Activated CD4-positive, alpha-beta T cell treated with anti-CD3 and anti-CD28 coated beads, Interleukin-2, amount 50 U/mL, for 16 hours (primary cell): ENCODE results near the gene BCAN.
A peak's percentile ranks its signal among the peaks of the same experiment; 100 is the strongest.

Experiments
- DNase-seq: peaks from one replicate; pipeline ENCODE4 v3.0.0-alpha.2; 2020

The BCAN gene

DNA sequence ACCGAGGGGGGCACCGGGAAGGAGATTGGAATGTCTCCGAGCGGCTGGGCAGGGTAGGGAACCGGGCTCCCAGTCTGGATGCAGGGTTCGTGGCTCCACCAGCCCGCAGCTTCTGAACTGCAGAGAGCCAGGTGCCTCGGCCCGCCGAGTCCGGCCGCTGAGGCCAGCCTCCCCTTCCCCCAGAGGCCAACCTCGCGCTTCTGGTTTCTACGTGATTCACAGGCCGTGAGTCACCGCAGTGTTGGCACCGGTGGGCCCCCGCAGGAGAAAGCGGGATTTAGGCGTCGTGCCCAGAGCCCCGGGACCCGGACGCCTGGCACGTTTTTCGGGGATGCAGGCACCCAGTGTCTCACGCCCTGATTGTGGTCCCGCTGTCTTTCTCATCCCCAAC, 63.0 kb downstream of the BCAN start:
- no peak for DNase-seq

DNA sequence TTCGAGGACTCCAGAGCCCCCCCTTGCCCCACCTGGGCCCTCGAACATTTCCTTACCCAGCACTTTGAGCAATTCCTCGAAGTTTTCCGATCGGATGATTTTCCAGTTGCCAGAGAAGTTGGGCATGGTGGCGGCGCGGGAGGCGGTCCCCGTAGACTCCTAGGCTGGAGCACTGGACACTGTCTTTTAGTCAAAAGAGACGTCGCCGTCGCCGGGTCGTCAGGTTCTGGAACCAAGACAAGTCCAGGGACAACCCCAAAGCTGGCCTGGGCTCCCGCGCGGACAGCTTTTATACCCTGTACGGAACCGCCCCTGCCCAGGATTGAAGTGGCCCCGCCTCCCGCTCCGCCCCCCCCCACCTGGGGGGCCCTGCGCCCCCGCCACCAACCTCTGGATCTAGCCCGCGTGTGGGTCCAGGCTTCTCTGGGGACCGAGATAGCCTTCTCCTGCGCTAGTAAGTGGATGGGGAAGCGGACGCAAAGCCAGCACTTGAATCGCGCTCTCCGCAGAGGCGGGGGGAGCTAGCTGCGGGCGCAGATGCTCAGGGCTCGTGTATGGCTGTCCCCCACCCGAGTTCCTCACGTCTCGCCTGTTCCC, 63.5 kb downstream of the BCAN start, which contains the start of gene CRABP2:
TSS of gene CRABP2 (minus strand) at position 263 of the 597 bp plus-strand sequence. CDS start at position 126, 137 bp downstream.
- no peak for DNase-seq

DNA sequence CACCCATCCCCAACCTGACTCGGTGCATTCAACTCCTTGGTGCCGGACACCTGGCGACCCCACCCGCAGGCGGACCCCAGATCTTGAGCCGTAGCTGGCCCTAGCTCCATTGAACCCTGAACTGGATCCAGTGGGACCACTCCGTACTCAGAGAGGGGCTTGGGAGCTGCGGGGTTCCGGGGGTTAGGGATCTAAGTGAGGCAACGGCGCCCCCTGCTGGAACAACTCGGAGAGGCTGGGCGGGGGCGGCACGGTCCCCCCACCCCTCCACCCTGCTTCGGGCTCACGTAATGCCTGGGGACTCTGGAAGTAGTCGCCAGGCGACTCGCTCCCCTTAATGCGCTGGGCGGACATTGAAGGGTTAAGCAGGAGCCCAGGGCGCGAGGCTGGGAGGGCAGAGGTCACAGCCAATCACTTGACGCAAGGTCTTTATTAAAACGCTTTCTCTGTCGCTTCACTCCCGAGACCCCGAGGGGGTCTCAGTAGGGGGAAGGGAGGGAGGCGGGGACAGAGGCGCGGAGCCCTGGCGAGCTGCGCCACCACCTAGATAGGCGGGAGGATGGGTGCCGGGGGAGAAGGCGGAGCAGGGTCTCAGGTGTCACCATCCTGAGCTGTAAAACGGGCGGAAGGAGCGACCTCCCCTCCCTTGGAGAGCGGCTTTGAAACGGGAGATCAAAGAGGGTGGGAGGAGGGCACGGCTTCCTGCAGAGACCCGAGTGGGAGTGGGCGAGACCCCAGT, 64.2 kb downstream of the BCAN start:
- DNase-seq, result peak; percentile 55

DNA sequence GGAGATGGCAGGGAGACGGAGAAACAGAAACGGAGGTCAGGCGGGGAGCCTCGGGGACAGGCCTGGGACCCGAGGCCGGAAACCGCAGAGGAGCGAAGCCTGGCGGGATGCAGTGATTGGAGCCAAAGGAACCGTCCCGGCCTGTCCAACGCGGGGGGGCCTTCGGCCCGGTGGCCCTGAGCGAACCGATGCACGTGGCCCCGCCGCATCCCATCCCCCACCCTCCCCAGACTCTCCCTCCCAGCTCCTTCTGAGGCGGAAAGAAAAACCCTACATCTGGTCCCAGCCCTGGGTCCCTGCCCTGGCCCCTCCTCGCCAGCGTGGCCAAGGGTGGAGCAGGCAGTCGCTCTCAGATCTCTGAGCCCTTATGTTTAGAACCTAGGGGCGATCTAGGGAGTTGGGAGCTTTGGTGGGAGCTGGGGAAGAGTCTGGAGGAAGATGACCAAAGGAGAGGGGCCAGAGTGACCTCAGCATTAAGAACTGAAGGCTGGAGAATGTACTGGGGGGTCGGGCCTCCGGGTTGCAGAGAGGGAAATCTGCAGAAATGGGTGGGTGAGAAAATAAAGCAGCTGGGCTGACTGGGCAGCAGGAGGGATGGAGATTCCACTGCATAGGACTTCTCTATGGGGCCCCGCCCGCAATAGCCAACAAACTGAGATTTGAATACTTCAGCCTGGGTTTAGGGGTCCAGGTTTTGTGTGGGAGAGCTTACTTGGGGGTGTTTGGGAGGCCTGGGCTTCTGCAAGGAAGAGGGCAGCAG, 64.9 kb downstream of the BCAN start:
- no peak for DNase-seq

DNA sequence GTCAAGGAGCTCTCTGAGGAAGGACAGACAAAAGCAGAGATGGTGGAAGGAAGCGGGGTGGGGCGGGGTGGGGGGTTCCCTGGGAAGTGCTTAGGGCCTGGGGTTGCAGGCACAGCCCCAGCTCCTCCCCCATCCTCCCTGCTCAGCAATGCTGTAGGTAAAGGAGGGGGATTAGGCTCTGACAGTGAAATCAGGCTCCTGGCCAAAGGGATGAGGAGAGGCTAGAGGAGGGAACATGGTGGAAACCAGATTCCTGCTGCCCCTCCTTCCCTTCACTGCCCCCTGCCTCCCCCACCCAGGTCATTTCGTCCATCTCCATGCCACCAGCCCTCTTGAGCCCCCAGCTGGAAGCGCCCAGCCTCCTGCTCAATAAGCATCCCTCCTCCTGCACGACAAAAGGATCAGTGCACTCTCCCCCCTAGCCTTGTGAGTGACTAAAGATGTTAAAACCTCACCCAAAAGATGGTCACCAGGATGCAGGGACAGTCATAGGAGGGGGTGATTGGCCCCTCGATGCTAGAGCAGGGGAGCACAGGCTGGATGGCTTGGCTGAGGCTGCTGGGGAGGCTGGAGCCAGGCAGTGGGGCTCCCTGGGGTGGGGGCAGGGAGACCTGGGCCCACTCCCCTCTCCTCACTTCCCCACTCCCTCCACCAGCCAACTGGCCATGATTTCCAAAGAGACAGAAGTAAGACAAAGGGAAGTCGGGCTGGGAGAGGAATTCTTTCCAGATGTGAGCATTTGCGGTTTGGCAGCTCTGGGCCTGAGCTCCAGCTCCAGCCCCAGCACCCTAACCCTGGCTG, 65.7 kb downstream of the BCAN start:
- DNase-seq, result no peak

DNA sequence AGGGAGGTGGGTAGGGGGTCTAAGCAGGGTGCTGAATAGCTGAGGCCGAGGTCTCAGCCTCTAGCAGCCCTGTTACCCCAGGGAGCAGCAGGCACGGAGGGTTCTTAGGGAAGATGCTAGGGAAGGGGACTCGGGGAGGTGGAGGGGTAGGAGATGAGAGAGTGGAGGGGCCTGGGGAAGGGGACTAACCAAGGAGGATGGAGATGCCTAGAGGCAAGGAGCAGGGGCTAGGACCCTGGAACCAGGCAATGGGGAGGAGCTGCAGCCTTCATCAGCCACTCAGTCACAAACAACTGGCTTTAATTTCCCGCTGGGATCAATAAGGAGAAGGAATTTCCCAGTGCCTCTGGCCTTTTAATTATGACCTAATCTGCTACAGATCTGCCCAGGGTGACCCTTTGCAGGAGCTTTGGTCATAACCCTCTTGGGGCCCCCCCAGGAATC, 66.3 kb downstream of the BCAN start:
- DNase-seq, result no peak

DNA sequence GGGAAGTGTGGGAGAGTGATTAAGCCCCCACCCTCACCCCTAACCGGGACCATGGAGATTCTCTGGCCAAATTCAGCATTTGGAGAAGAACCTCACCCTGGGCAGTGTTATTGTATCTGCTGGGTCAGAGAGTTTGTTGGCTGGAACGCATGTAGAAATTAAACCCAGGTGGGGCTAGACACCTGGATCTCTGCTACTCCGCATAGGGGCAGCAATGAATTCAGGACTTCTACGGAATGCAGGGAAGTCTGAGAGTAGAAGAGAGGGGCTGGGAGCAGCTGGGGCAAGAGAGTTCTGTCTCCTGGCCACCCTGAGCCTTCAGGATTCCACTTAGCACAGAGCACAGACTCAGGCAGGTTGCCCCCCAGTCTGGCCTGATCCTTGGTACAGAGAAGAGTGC, 67.1 kb downstream of the BCAN start:
- DNase-seq, result no peak
